Measurements from ENCODE around the gene TMEM207. TPM values are rescaled to one million over a fixed set of nuclear protein-coding genes. Genes with fewer than 3 reads are reported as not detected.

Gene TMEM207
- total RNA-seq, 4 donors from 2014 or later: not detected

DNA sequence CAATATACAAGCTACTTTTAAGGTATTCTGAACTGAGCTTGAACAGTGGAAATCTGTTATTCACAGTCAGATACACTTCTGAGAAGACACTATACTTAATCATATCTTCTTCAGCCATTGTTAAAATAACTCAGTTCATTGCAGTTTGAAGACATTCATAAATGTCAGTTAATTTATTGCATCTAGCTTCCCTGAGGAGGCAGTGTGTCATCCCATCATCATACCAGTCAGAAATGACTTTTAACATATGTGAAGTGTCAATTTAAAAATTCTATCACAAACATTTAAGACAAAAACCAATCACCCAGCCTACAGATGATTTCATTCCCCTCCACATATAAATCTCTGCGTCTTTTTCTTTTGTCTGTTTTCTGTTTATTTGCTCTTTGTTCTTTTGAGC lies 7.5 kb downstream of the TMEM207 start:
- intact Hi-C loops (cut with DNase I; ENCODE audit: low total_unique reads): no loop called here
- Histone ChIP-seq H3K9me3 (no peaks in the 10 kb centered on the region), H3K27ac (no peak overlapping the region), H3K4me1 (peaks cover 0 to 8% (median 0%) of the 10 kb centered on the region in 4 donors), H3K4me3 (no peak overlapping the region), H3K27me3 (no peaks in the 10 kb centered on the region), H3K36me3 (no peaks in the 10 kb centered on the region)
- WGBS, 2 donors (ENCODE audit: low coverage in 1 of 2): 85 to 92% methylated on average over 1 of the region's 1 CpG
- in situ Hi-C loops (cut with MboI; ENCODE audit: low pct_ligation_motif_present in 1 of 4, low pct_unique_long_range_greater_than_20kb in 1 of 4, low sequenced_read_pairs in 3 of 4): loop anchor here in 1 of 4 donors (25.0 kb wide), 2 partner anchors 95 to 480 kb away; no protein-coding TSS in a partner anchor
- TF ChIP-seq EP300 (IDR thresholded peaks at IDR 0.05; ENCODE audit: low read depth) (no peak), POLR2A (IDR thresholded peaks at IDR 0.05) (no peak), POLR2AphosphoS5 (IDR thresholded peaks at IDR 0.05) (no peak)
- TF ChIP-seq, protein P1, sequence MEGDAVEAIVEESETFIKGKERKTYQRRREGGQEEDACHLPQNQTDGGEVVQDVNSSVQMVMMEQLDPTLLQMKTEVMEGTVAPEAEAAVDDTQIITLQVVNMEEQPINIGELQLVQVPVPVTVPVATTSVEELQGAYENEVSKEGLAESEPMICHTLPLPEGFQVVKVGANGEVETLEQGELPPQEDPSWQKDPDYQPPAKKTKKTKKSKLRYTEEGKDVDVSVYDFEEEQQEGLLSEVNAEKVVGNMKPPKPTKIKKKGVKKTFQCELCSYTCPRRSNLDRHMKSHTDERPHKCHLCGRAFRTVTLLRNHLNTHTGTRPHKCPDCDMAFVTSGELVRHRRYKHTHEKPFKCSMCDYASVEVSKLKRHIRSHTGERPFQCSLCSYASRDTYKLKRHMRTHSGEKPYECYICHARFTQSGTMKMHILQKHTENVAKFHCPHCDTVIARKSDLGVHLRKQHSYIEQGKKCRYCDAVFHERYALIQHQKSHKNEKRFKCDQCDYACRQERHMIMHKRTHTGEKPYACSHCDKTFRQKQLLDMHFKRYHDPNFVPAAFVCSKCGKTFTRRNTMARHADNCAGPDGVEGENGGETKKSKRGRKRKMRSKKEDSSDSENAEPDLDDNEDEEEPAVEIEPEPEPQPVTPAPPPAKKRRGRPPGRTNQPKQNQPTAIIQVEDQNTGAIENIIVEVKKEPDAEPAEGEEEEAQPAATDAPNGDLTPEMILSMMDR (IDR thresholded peaks at IDR 0.05): no peak
- no peak for DNase-seq

DNA sequence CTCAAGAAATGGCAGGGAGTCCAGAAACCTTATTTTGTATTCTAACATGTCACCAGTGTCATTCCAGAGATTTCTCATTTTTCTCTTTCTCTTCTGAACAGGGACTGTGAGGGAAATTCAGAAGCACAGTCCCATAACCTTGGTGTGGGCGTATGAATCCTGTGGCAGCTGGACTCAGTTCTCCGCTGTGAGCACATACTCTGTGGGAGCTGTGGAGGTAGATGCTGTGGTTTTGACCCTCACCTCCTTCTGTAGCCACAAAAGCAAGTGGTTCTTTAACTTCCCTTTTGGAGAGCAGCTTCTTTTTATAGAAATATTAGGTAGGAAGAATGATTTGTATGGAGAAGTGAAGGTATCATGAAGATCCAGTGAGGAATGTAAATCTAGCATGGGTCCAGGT lies 13.4 kb downstream of the TMEM207 start:
- 62 to 82% methylated on average over 2 of the region's 2 CpGs for whole genome bisulfite sequencing, 2 donors (ENCODE audit: low coverage in 1 of 2)
- in situ Hi-C loops (cut with MboI; ENCODE audit: low pct_ligation_motif_present in 1 of 4, low pct_unique_long_range_greater_than_20kb in 1 of 4, low sequenced_read_pairs in 3 of 4): loop anchor here in 1 of 4 donors (25.0 kb wide), 2 partner anchors 101 to 474 kb away; no protein-coding TSS in a partner anchor
- H3K27ac ChIP-seq: no peak overlapping the region
- TF ChIP-seq, protein P1 (IDR thresholded peaks at IDR 0.05): no peak
- TF ChIP-seq POLR2A (IDR thresholded peaks at IDR 0.05) (no peak), POLR2AphosphoS5 (IDR thresholded peaks at IDR 0.05) (no peak)
- no peaks in the 10 kb centered on the region for H3K4me1 ChIP-seq
- no peaks in the 10 kb centered on the region for H3K36me3 ChIP-seq
- no peak for DNase-seq
- intact Hi-C loops (cut with DNase I; ENCODE audit: low total_unique reads): no loop called here
- H3K4me3 ChIP-seq: no peak overlapping the region
- H3K27me3 ChIP-seq: no peaks in the 10 kb centered on the region
- no peaks in the 10 kb centered on the region for H3K9me3 ChIP-seq

DNA sequence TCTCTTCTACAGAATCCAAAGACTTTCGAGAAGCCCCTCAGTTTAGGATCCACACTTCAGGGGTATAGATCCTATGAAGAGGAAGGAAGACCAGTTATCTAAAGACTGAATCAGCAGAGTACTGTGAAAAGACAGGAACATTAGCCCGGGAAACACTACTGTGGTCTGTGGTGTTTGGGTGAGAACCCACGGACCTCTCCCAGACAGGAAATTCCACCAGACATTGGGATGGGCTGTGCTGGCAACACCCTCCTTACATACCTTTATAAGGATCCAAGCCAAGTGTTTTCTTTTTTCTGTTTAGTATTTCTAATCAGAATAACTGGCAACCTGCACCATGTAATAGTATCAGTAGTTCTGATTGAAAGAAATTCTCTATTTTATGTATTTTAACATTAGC lies 14.1 kb downstream of the TMEM207 start:
- intact Hi-C loops (cut with DNase I; ENCODE audit: low total_unique reads): no loop called here
- TF ChIP-seq EP300 (IDR thresholded peaks at IDR 0.05; ENCODE audit: low read depth): no peak
- TF ChIP-seq POLR2A (IDR thresholded peaks at IDR 0.05): no peak
- TF ChIP-seq, protein P1 (IDR thresholded peaks at IDR 0.05): no peak
- no peak for TF ChIP-seq POLR2AphosphoS5 (IDR thresholded peaks at IDR 0.05)
- 40 to 61% methylated on average over 1 to 3 of the region's 3 CpGs for WGBS, 2 donors (ENCODE audit: low coverage in 1 of 2)
- no peaks in the 10 kb centered on the region for H3K4me1 ChIP-seq
- no peak overlapping the region for H3K27ac ChIP-seq
- in situ Hi-C loops (cut with MboI; ENCODE audit: low pct_ligation_motif_present in 1 of 4, low pct_unique_long_range_greater_than_20kb in 1 of 4, low sequenced_read_pairs in 3 of 4): loop anchor here in 1 of 4 donors (25.0 kb wide), 2 partner anchors 102 to 473 kb away; no protein-coding TSS in a partner anchor
- DNase-seq: no peak
- no peaks in the 10 kb centered on the region for H3K27me3 ChIP-seq
- no peaks in the 10 kb centered on the region for H3K9me3 ChIP-seq
- no peaks in the 10 kb centered on the region for H3K36me3 ChIP-seq
- no peak overlapping the region for H3K4me3 ChIP-seq

DNA sequence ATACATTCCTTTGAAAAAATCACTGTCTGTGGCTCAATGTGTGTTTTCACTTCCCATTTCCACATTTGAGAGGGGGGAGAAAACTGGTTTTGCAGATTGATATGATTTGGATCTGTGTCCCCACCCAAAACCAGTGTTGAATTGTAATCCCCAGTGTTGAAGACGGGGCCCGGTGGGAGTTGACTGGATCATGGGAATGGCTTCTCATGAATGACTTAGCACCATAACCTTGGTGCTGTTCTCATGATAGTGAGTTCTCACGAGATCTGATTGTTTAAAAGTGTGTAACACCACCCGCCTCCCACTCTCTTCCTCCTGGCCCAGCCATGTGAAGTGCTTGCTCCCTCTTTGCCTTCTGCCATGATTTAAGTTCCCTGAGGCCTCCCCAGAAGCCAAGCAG lies 16.1 kb downstream of the TMEM207 start:
- Histone ChIP-seq H3K4me3 (no peak overlapping the region), H3K9me3 (no peaks in the 10 kb centered on the region), H3K36me3 (no peaks in the 10 kb centered on the region), H3K27me3 (no peaks in the 10 kb centered on the region), H3K4me1 (no peaks in the 10 kb centered on the region), H3K27ac (no peak overlapping the region)
- intact Hi-C loops (cut with DNase I; ENCODE audit: low total_unique reads) (no loop called here), in situ Hi-C loops (cut with MboI; ENCODE audit: low pct_ligation_motif_present in 1 of 4, low pct_unique_long_range_greater_than_20kb in 1 of 4, low sequenced_read_pairs in 3 of 4) (loop anchor here in 1 of 4 donors (25.0 kb wide), 2 partner anchors 104 to 471 kb away; no protein-coding TSS in a partner anchor)
- TF ChIP-seq, protein P1 (IDR thresholded peaks at IDR 0.05): no peak
- TF ChIP-seq POLR2A (IDR thresholded peaks at IDR 0.05): no peak
- TF ChIP-seq EP300 (IDR thresholded peaks at IDR 0.05; ENCODE audit: low read depth): no peak
- TF ChIP-seq POLR2AphosphoS5 (IDR thresholded peaks at IDR 0.05): no peak
- WGBS, 2 donors (ENCODE audit: low coverage in 1 of 2): 73 to 88% methylated on average over 2 to 4 of the region's 4 CpGs
- DNase-seq: no peak
